Measurements from ENCODE around the gene TMEM40. TPM values are rescaled to one million over a fixed set of nuclear protein-coding genes. Genes with fewer than 3 reads are reported as not detected.
"Not testable (repeated sequence)": the region's sequence is repeated elsewhere in the genome, so short reads cannot be mapped to it uniquely, and the experiment has no call there.

TMEM40 gene
- not detected in 2 replicates for total RNA-seq
- polyA plus RNA-seq (2012), result not detected

GRCh38 chr3:12759097-12759679, at the start of gene TMEM40:
TMEM40 (minus strand) TSS chr3:12759259; CDS start chr3:12749832, 9,427 bp downstream.
- DNase-seq (ENCODE audit: low read depth), result no peak

GRCh38 chr3:12808587-12808986, 49.5 kb upstream of the TMEM40 start:
- no peak for DNase-seq (ENCODE audit: low read depth)

GRCh38 chr3:12807601-12808359, 48.7 kb upstream of the TMEM40 start:
- no peak for DNase-seq (ENCODE audit: low read depth)

GRCh38 chr3:12807066-12807465, 48.0 kb upstream of the TMEM40 start:
- DNase-seq (ENCODE audit: low read depth), result no peak

GRCh38 chr3:12803371-12803770, 44.3 kb upstream of the TMEM40 start:
- no peak for DNase-seq (ENCODE audit: low read depth)

- DNase-seq (ENCODE audit: low read depth), result no peak
Measured at GRCh38 chr3:12799525-12800440, 40.7 kb upstream of the TMEM40 start.

GRCh38 chr3:12798559-12799179, 39.6 kb upstream of the TMEM40 start:
- peak; percentile 95 for DNase-seq (ENCODE audit: low read depth)

GRCh38 chr3:12797892-12798558, 39.0 kb upstream of the TMEM40 start:
- no peak for DNase-seq (ENCODE audit: low read depth)

- DNase-seq (ENCODE audit: low read depth), result no peak
Measured at GRCh38 chr3:12797124-12797891, 38.2 kb upstream of the TMEM40 start.

GRCh38 chr3:12796171-12797123, 37.4 kb upstream of the TMEM40 start, which contains the start of gene CAND2:
CAND2 (plus strand) TSS chr3:12796680; CDS start chr3:12796721, 41 bp downstream.
- peak; percentile 81 for DNase-seq (ENCODE audit: low read depth)

- DNase-seq (ENCODE audit: low read depth), result no peak
Measured at GRCh38 chr3:12793701-12794100, 34.6 kb upstream of the TMEM40 start.

GRCh38 chr3:12791430-12791829, 32.4 kb upstream of the TMEM40 start:
- DNase-seq (ENCODE audit: low read depth), result no peak

GRCh38 chr3:12787967-12788690, 29.1 kb upstream of the TMEM40 start:
- not testable (repeated sequence) for DNase-seq (ENCODE audit: low read depth)

- DNase-seq (ENCODE audit: low read depth), result peak; percentile 50
Measured at GRCh38 chr3:12787346-12787745, 28.3 kb upstream of the TMEM40 start.

GRCh38 chr3:12785096-12785495, 26.0 kb upstream of the TMEM40 start:
- DNase-seq (ENCODE audit: low read depth), result no peak

- DNase-seq (ENCODE audit: low read depth), result no peak
Measured at GRCh38 chr3:12782172-12782815, 23.2 kb upstream of the TMEM40 start.

- no peak for DNase-seq (ENCODE audit: low read depth)
Measured at GRCh38 chr3:12780751-12781150, 21.7 kb upstream of the TMEM40 start.
